Upper lobe of right lung (tissue), 1 donor: Measurements from ENCODE around the gene FYN. TPM values are rescaled to one million over a fixed set of nuclear protein-coding genes. Genes with fewer than 3 reads are reported as not detected.

ENCODE experiments used
- ATAC-seq: fragments of 200-7000 bp; cut with Tn5 transposase; one replicate; pipeline ENCODE4 v1.9.1; 2020; ENCODE audit warnings: mild to moderate bottlenecking, moderate library complexity
- DNase-seq: peaks from one replicate; pipeline ENCODE4 v3.0.0-alpha.2; 2020
- H3K27ac ChIP-seq: fragments of 200-600 bp; one replicate; pipeline ENCODE4 v1.8.0; 2022
- H3K27me3 ChIP-seq: fragments of 200-600 bp; one replicate; pipeline ENCODE4 v1.8.0; 2022; ENCODE audit warnings: mild to moderate bottlenecking
- H3K36me3 ChIP-seq: fragments of 200-600 bp; one replicate; pipeline ENCODE4 v1.8.0; 2022
- H3K4me1 ChIP-seq: fragments of 200-600 bp; one replicate; pipeline ENCODE4 v1.8.0; 2022
- H3K4me3 ChIP-seq: fragments of 200-600 bp; one replicate; pipeline ENCODE4 v1.8.0; 2022; ENCODE audit warnings: mild to moderate bottlenecking
- H3K9me3 ChIP-seq: fragments of 200-600 bp; one replicate; pipeline ENCODE4 v1.8.0; 2022
- CTCF ChIP-seq: fragments of 200-600 bp; IDR thresholded peaks from one replicate; pipeline ENCODE4 v1.8.0; 2022; ENCODE audit warnings: antibody characterized with exemption
- intact Hi-C: fragments of 100-400 bp; cut with DNase I; formaldehyde crosslinking; loops from one replicate; pipeline ENCODE4 v1.11.0; 2022
- total RNA-seq: library from RNA; stranded (reverse); fragmentation: NEBNext Ultra II Directional; extraction: Animal tissue kit (Norgen Biotek cat#: 25700); gene quantifications from one replicate; pipeline ENCODE4 v1.2.1, GENCODE V29; 2021
- donor health status: DM: no; HTN: yes; CAD: no; lungs with severe emphysema.

FYN gene
- total RNA-seq, 1 donor from 2014 or later = 115 TPM

DNA sequence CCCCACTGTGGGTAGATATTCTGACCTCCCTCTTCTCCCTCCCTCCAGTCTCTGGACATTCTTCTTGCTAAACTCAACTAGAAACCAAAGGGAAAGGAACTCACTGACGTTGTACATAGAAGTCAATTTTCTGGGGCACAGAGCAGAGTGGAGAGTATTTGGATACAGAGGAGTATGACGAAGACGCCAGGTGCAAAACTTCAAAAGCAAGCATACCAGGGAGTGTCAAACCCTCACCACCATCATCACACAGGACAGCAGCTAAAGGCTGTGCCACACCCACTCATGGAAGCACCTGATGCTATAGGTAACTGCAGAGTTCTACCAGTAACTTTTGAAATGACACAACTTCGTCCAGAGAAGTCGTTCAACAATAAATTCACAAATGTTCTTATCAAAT lies 64.8 kb downstream of the FYN start:
- Histone ChIP-seq H3K9me3 (no peaks in the 10 kb centered on the region), H3K4me3 (no peak overlapping the region), H3K27me3 (no peaks in the 10 kb centered on the region), H3K27ac (no peak overlapping the region), H3K36me3 (no peaks in the 10 kb centered on the region), H3K4me1 (peaks cover 41% of the 10 kb centered on the region)
- intact Hi-C loops = no loop called here
- ATAC-seq (no peak), DNase-seq (no peak)
- TF ChIP-seq CTCF = no peak

GRCh38 chr6:111806561-111807497 lies 66.4 kb downstream of the FYN start:
- Histone ChIP-seq H3K36me3 (no peaks in the 10 kb centered on the region), H3K4me3 (no peak overlapping the region), H3K27me3 (no peaks in the 10 kb centered on the region), H3K9me3 (no peaks in the 10 kb centered on the region), H3K27ac (no peak overlapping the region), H3K4me1 (peaks cover 53% of the 10 kb centered on the region)
- TF ChIP-seq CTCF = no peak
- intact Hi-C loops = no loop called here
- DNase-seq (no peak), ATAC-seq (no peak)

DNA sequence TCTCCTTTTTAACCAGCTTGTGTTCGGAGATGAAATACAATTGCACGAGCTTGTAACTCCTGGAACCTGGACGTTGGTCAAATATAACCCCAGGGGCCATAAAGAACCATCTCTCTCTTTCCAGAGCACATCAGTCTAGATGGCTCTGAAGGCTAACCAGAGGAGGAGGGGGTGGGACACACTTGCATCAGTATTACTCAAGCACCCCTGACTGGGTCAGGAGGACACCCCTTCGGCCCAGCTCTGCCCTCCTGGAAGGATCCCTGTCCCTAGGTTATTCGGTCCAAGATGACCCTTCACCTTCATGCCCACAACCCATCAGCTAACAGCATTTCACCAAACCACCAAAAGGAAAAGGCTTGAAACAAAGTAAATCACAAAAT lies 67.1 kb downstream of the FYN start:
- H3K4me1 ChIP-seq = peaks cover 53% of the 10 kb centered on the region
- H3K27me3 ChIP-seq = no peaks in the 10 kb centered on the region
- ATAC-seq (no peak), DNase-seq (no peak)
- H3K36me3 ChIP-seq = no peaks in the 10 kb centered on the region
- no peaks in the 10 kb centered on the region for H3K9me3 ChIP-seq
- TF ChIP-seq CTCF = no peak
- peak overlapping the region; percentile 26 for H3K27ac ChIP-seq
- intact Hi-C loops = no loop called here
- H3K4me3 ChIP-seq = no peak overlapping the region

- Histone ChIP-seq H3K9me3 (no peaks in the 10 kb centered on the region), H3K27me3 (no peaks in the 10 kb centered on the region), H3K27ac (peak overlapping the region; percentile 26), H3K36me3 (no peaks in the 10 kb centered on the region), H3K4me3 (no peak overlapping the region), H3K4me1 (peaks cover 48% of the 10 kb centered on the region)
- ATAC-seq (peak; percentile 58), DNase-seq (no peak)
- TF ChIP-seq CTCF = no peak
- intact Hi-C loops = no loop called here
Measured at GRCh38 chr6:111805511-111806164, 67.6 kb downstream of the FYN start.

GRCh38 chr6:111804627-111805235 lies 68.5 kb downstream of the FYN start:
- TF ChIP-seq CTCF = no peak
- peaks cover 45% of the 10 kb centered on the region for H3K4me1 ChIP-seq
- no peak for DNase-seq
- H3K4me3 ChIP-seq = no peak overlapping the region
- H3K9me3 ChIP-seq = no peaks in the 10 kb centered on the region
- H3K27ac ChIP-seq = peak overlapping the region; percentile 60
- intact Hi-C loops = no loop called here
- H3K36me3 ChIP-seq = no peaks in the 10 kb centered on the region
- no peaks in the 10 kb centered on the region for H3K27me3 ChIP-seq
- peak; percentile 71 for ATAC-seq
